B cell (primary cell): Measurements from ENCODE around the gene ULK4. TPM values are rescaled to one million over a fixed set of nuclear protein-coding genes. Genes with fewer than 3 reads are reported as not detected.

Source experiments
- ATAC-seq: fragments of 200-7000 bp; cut with Tn5 transposase; one replicate; pipeline ENCODE4 v1.10.0; 2021; ENCODE audit warnings: low read depth, mild to moderate bottlenecking, moderate number of reproducible peaks, moderate library complexity
- CTCF ChIA-PET: fragments of 350-600 bp; sonication (Branson Sonifier 250); formaldehyde crosslinking; loops from one replicate; lab custom pipeline; 2021; ENCODE audit warnings: antibody characterized with exemption, inconsistent platforms; lab: Charles Lee
- POLR2A ChIA-PET: fragments of 350-600 bp; sonication (Branson Sonifier 250); formaldehyde crosslinking; loops from one replicate; lab custom pipeline; 2021; ENCODE audit warnings: antibody characterized with exemption; lab: Charles Lee
- DNase-seq: peaks from one replicate; pipeline ENCODE4 v3.0.0; 2013
- H2AFZ ChIP-seq: 2 replicates; pipeline ENCODE4 v1.6.1; 2012; ENCODE audit warnings: mild to moderate bottlenecking, low read depth, low read length; ENCODE audit not compliant: insufficient read depth, poor library complexity, severe bottlenecking
- H3K27ac ChIP-seq, 2 donors: 1 replicate in 1 of 2; 2 replicates in 1 of 2; pipeline ENCODE4 v1.5.1; 2012 to 2013; ENCODE audit warnings: low read length in 2 of 2, mild to moderate bottlenecking in 2 of 2, moderate library complexity in 1 of 2
- H3K27me3 ChIP-seq, 4 experiments: fragments of 200-600 bp in 1 of 4; sonication (generic) in 1 of 4; replicated peaks in 1 of 4; 1 replicate in 2 of 4; 2 replicates in 2 of 4; pipeline versions ENCODE4 v1.6.1 to v1.7.0; 2013 to 2016; ENCODE audit warnings: low read length in 3 of 4, mild to moderate bottlenecking in 2 of 4, mixed read lengths in 1 of 4, moderate library complexity in 1 of 4; ENCODE audit not compliant: insufficient read depth in 4 of 4, control insufficient read depth in 3 of 4; ENCODE audit errors: control extremely low read depth in 1 of 4
- H3K36me3 ChIP-seq, 2 experiments: replicated peaks in 1 of 2; 1 replicate in 1 of 2; 2 replicates in 1 of 2; pipeline versions ENCODE4 v1.6.1 to v1.7.1; 2013; ENCODE audit warnings: low read length in 1 of 2; ENCODE audit not compliant: insufficient read depth in 2 of 2, control insufficient read depth in 1 of 2; ENCODE audit errors: control extremely low read depth in 1 of 2, extremely low read depth in 1 of 2
- H3K4me1 ChIP-seq, 2 donors: fragments of 200-600 bp in 1 of 2; sonication (generic) in 1 of 2; 1 replicate in 1 of 2; 2 replicates in 1 of 2; pipeline versions ENCODE4 v1.5.1 to v1.6.1; 2013 to 2017; ENCODE audit warnings: low read length in 2 of 2; ENCODE audit not compliant: control insufficient read depth in 2 of 2, insufficient read depth in 2 of 2
- H3K4me2 ChIP-seq: replicated peaks from 2 replicates; pipeline ENCODE3; 2012; ENCODE audit warnings: mild to moderate bottlenecking, low read depth, low read length; ENCODE audit not compliant: poor library complexity, severe bottlenecking
- H3K4me3 ChIP-seq, 5 experiments: fragments of 200-600 bp in 1 of 5; sonication (generic) in 1 of 5; 1 replicate in 3 of 5; 2 replicates in 2 of 5; pipeline versions ENCODE4 v1.5.1 to v1.7.0; 2011 to 2016; ENCODE audit warnings: low read length in 4 of 5, mild to moderate bottlenecking in 4 of 5, low read depth in 2 of 5, control low read depth in 1 of 5, moderate library complexity in 1 of 5; ENCODE audit not compliant: insufficient read depth in 1 of 5; ENCODE audit errors: control extremely low read depth in 1 of 5, extremely low read depth in 1 of 5
- H3K79me2 ChIP-seq: fragments of 200-600 bp; sonication (generic); one replicate; pipeline ENCODE4 v1.6.0; 2016; ENCODE audit warnings: low read length; ENCODE audit not compliant: control insufficient read depth, insufficient read depth
- H3K9ac ChIP-seq: fragments of 200-600 bp; sonication (generic); 2 replicates; pipeline ENCODE4 v1.6.1; 2017; ENCODE audit warnings: mild to moderate bottlenecking, low read length, moderate library complexity
- H3K9me3 ChIP-seq, 3 donors: one replicate each; pipeline versions ENCODE4 v1.6.1 to v1.7.1; 2013; ENCODE audit warnings: low read length in 2 of 3; ENCODE audit not compliant: control insufficient read depth in 2 of 3, insufficient read depth in 1 of 3; ENCODE audit errors: control extremely low read depth in 1 of 3
- H4K20me1 ChIP-seq: 2 replicates; pipeline ENCODE4 v1.6.0; 2012; ENCODE audit warnings: mild to moderate bottlenecking, low read length; ENCODE audit not compliant: insufficient read depth, control insufficient read depth, poor library complexity, severe bottlenecking
- H3K27ac Mint-ChIP-seq: one replicate; pipeline ENCODE4 v1.8.0; 2021; ENCODE audit warnings: mixed read lengths
- H3K27me3 Mint-ChIP-seq: one replicate; pipeline ENCODE4 v1.8.0; 2021; ENCODE audit warnings: mixed read lengths
- H3K4me1 Mint-ChIP-seq: one replicate; pipeline ENCODE4 v1.8.0; 2021; ENCODE audit warnings: mixed read lengths
- H3K4me3 Mint-ChIP-seq: one replicate; pipeline ENCODE4 v1.8.0; 2021; ENCODE audit warnings: mixed read lengths
- H3K9me3 Mint-ChIP-seq: one replicate; pipeline ENCODE4 v1.8.0; 2022; ENCODE audit warnings: mixed read lengths; ENCODE audit not compliant: insufficient read depth
- EZH2 ChIP-seq: IDR thresholded peaks from 2 replicates; pipeline ENCODE4 v1.6.1; 2012; ENCODE audit warnings: borderline replicate concordance, low read depth, mild to moderate bottlenecking, moderate library complexity, low read length; ENCODE audit not compliant: insufficient read depth, poor library complexity, severe bottlenecking
- WGBS: methylation state at CpG from one replicate; pipeline ENCODE4 v1.1.5; 2013; ENCODE audit warnings: missing lambda C conversion rate; ENCODE audit not compliant: insufficient coverage; 5-methylcytosine and 5-hydroxymethylcytosine counted together
- intact Hi-C: fragments of 100-400 bp; cut with micrococcal nuclease; formaldehyde crosslinking; loops from one replicate; pipeline ENCODE4 v1.10.0; 2022
- polyA plus RNA-seq: library from polyadenylated mRNA; depleted of rRNA; stranded (reverse); fragments of >200 nt; gene quantifications from 2 replicates; pipeline ENCODE4 v1.2.3, GENCODE V29; 2012
- total RNA-seq, 2 donors: library from RNA; stranded (reverse); fragments of 120-200 nt in 1 of 2; gene quantifications; 1 replicate in 1 of 2; 2 replicates in 1 of 2; pipeline versions ENCODE4 v1.2.3 to v1.2.4, GENCODE V29; 2013 to 2022
- TF ChIP-seq, protein P1 (sequence below): fragments of 200-600 bp; IDR thresholded peaks from one replicate; pipeline ENCODE4 v1.8.0; 2022; ENCODE audit warnings: antibody characterized with exemption, mild to moderate bottlenecking

ULK4 gene
- total and polyA plus RNA-seq, 2 donors (not counting 1 experiment from before 2014, with no cell fraction given) = 5.2 to 33.7 TPM

GRCh38 chr3:41519746-41520145, 442.2 kb downstream of the ULK4 start:
- no peak overlapping the region for H3K4me3 ChIP-seq
- Mint-ChIP-seq H3K4me3 (no peak overlapping the region), H3K4me1 (peaks cover 12% of the 10 kb centered on the region), H3K27me3 (no peaks in the 10 kb centered on the region), H3K9me3 (peaks cover 2% of the 10 kb centered on the region), H3K27ac (no peak overlapping the region)
- ATAC-seq = no peak
- no peak overlapping the region for H3K27ac ChIP-seq
- no peak overlapping the region for H3K9ac ChIP-seq
- POLR2A ChIA-PET = no interaction called here
- peaks cover 0 to 3% (median 0%) of the 10 kb centered on the region in 3 donors for H3K9me3 ChIP-seq
- H3K36me3 ChIP-seq = no peaks in the 10 kb centered on the region
- TF ChIP-seq, protein P1, sequence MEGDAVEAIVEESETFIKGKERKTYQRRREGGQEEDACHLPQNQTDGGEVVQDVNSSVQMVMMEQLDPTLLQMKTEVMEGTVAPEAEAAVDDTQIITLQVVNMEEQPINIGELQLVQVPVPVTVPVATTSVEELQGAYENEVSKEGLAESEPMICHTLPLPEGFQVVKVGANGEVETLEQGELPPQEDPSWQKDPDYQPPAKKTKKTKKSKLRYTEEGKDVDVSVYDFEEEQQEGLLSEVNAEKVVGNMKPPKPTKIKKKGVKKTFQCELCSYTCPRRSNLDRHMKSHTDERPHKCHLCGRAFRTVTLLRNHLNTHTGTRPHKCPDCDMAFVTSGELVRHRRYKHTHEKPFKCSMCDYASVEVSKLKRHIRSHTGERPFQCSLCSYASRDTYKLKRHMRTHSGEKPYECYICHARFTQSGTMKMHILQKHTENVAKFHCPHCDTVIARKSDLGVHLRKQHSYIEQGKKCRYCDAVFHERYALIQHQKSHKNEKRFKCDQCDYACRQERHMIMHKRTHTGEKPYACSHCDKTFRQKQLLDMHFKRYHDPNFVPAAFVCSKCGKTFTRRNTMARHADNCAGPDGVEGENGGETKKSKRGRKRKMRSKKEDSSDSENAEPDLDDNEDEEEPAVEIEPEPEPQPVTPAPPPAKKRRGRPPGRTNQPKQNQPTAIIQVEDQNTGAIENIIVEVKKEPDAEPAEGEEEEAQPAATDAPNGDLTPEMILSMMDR = no peak
- TF ChIP-seq EZH2 = no peak
- intact Hi-C loops = no loop called here
- H3K79me2 ChIP-seq = no peaks in the 10 kb centered on the region
- H3K27me3 ChIP-seq = no peaks in the 10 kb centered on the region
- H4K20me1 ChIP-seq = no peaks in the 10 kb centered on the region
- no peak overlapping the region for H3K4me2 ChIP-seq
- H3K4me1 ChIP-seq = peaks cover 2 to 8% of the 10 kb centered on the region in 2 donors
- CTCF ChIA-PET = no interaction called here
- DNase-seq = no peak
- no peak overlapping the region for H2AFZ ChIP-seq
- WGBS = no CpG with 5 or more reads among the region's 2 CpGs

- Mint-ChIP-seq H3K27ac (no peak overlapping the region), H3K4me1 (peaks cover 11% of the 10 kb centered on the region), H3K27me3 (no peaks in the 10 kb centered on the region), H3K4me3 (no peak overlapping the region), H3K9me3 (peaks cover 2% of the 10 kb centered on the region)
- ATAC-seq (no peak), DNase-seq (no peak)
- Histone ChIP-seq H4K20me1 (no peaks in the 10 kb centered on the region), H3K36me3 (no peaks in the 10 kb centered on the region), H2AFZ (no peak overlapping the region), H3K9me3 (peaks cover 0 to 3% (median 0%) of the 10 kb centered on the region in 3 donors), H3K4me2 (no peak overlapping the region), H3K9ac (no peak overlapping the region), H3K27me3 (no peaks in the 10 kb centered on the region), H3K4me3 (no peak overlapping the region), H3K4me1 (peaks cover 2 to 8% of the 10 kb centered on the region in 2 donors), H3K79me2 (no peaks in the 10 kb centered on the region), H3K27ac (no peak overlapping the region)
- ChIA-PET CTCF (no interaction called here), POLR2A (no interaction called here)
- intact Hi-C loops = no loop called here
- TF ChIP-seq, protein P1 = no peak
- no peak for TF ChIP-seq EZH2
- no CpG with 5 or more reads among the region's 4 CpGs for WGBS
Observed at GRCh38 chr3:41518626-41519025, 443.3 kb downstream of the ULK4 start.
